K562 (cell line): ENCODE data around the gene MLLT1. TPM values are rescaled to one million over a fixed set of nuclear protein-coding genes. Genes with fewer than 3 reads are reported as not detected.
A peak's percentile ranks its signal among the peaks of the same experiment; 100 is the strongest.

ENCODE experiments used
- ATAC-seq: fragments of 200-7000 bp; cut with Tn5 transposase; 3 replicates; pipeline ENCODE4 v1.9.1; 2020; ENCODE audit warnings: moderate library complexity
- BruUV-seq: library from RNA; stranded (reverse); fragments of 400-500 nt; replicated peaks from 2 replicates; lab custom pipeline; 2021; lab: Mats Ljungman, UMichigan
- CTCF ChIA-PET: fragments of 300-600 bp; formaldehyde crosslinking; extraction: SDS; loops from one replicate; lab custom pipeline; 2021; ENCODE audit warnings: low intra/inter-chr PET ratio; lab: Yijun Ruan, JAX
- POLR2A ChIA-PET: fragments of 300-600, 350-650 bp; sonication (Branson Sonifier 250); formaldehyde crosslinking; extraction: SDS; loops from one replicate; lab custom pipeline; 2021; ENCODE audit warnings: antibody characterized with exemption, inconsistent platforms; lab: Yijun Ruan, JAX
- DNase-seq, 4 experiments: peaks; one replicate each; pipeline versions ENCODE4 v3.0.0 to v3.0.0-alpha.2; 2011 to 2018; ENCODE audit warnings: low spot score in 3 of 4, mixed read lengths in 3 of 4; ENCODE audit errors: extremely low read depth in 1 of 4
- FAIRE-seq: peaks from 2 replicates; lab custom pipeline; 2011; peaks lifted over from hg19 to GRCh38; lab: Jason Lieb, UNC
- H2AFZ ChIP-seq: 2 replicates; pipeline ENCODE4 v1.6.0; 2011; ENCODE audit warnings: low read depth, low read length, control low read depth, inconsistent platforms
- H3K27ac ChIP-seq: fragments of 200-600 bp; 3 replicates; pipeline ENCODE4 v1.8.0; 2011; ENCODE audit warnings: low read depth, mild to moderate bottlenecking, control low read depth, inconsistent platforms, low read length, moderate library complexity, mixed read lengths; ENCODE audit errors: extremely low read depth
- H3K27me3 ChIP-seq, 2 experiments: fragments of 300-600 bp in 1 of 2; 2 replicates in 1 of 2; 3 replicates in 1 of 2; pipeline versions ENCODE4 v1.6.0 to v1.8.0; 2011; ENCODE audit warnings: inconsistent platforms in 2 of 2, low read length in 2 of 2, mild to moderate bottlenecking in 1 of 2, mixed read lengths in 1 of 2, moderate library complexity in 1 of 2; ENCODE audit not compliant: control insufficient read depth in 2 of 2, insufficient read depth in 2 of 2
- H3K36me3 ChIP-seq: fragments of 300-600 bp; 3 replicates; pipeline ENCODE4 v1.8.0; 2011; ENCODE audit warnings: mild to moderate bottlenecking, low read length, inconsistent platforms; ENCODE audit not compliant: control insufficient read depth, insufficient read depth
- H3K4me1 ChIP-seq, 2 experiments: fragments of 200-600 bp in 1 of 2; replicated peaks in 1 of 2; 2 replicates in 1 of 2; 3 replicates in 1 of 2; pipeline versions ENCODE4 v1.5.1 to v1.8.0; 2011; ENCODE audit warnings: inconsistent platforms in 2 of 2, low read length in 2 of 2, mild to moderate bottlenecking in 1 of 2, mixed read lengths in 1 of 2, moderate library complexity in 1 of 2; ENCODE audit not compliant: control insufficient read depth in 2 of 2, insufficient read depth in 2 of 2
- H3K4me2 ChIP-seq: 2 replicates; pipeline ENCODE4 v1.6.1; 2011; ENCODE audit warnings: low read length, control low read depth, inconsistent platforms, mixed read lengths; ENCODE audit not compliant: insufficient read depth
- H3K4me3 ChIP-seq: fragments of 200-600 bp; sonication (generic), shearing (Covaris generic); 2 replicates; pipeline ENCODE4 v1.5.1; 2016; ENCODE audit warnings: control low read depth, inconsistent platforms
- H3K79me2 ChIP-seq: fragments of 200-600 bp; 3 replicates; pipeline ENCODE4 v1.8.0; 2011; ENCODE audit warnings: low read length, inconsistent platforms; ENCODE audit not compliant: control insufficient read depth, insufficient read depth
- H3K9ac ChIP-seq, 2 experiments: 2 replicates each; pipeline versions ENCODE4 v1.6.0 to v1.6.1; 2011; ENCODE audit warnings: low read depth in 2 of 2, low read length in 2 of 2, control low read depth in 1 of 2, inconsistent platforms in 1 of 2, mild to moderate bottlenecking in 1 of 2, mixed read lengths in 1 of 2; ENCODE audit not compliant: insufficient read depth in 1 of 2
- H3K9me1 ChIP-seq: one replicate; pipeline ENCODE4 v1.6.0; 2011; ENCODE audit warnings: inconsistent platforms, mild to moderate bottlenecking, low read length, moderate library complexity; ENCODE audit not compliant: control insufficient read depth, insufficient read depth
- H3K9me3 ChIP-seq: replicated peaks from 2 replicates; pipeline ENCODE4 v1.5.1; 2011; ENCODE audit warnings: low read depth, low read length, inconsistent platforms; ENCODE audit not compliant: control insufficient read depth, insufficient read depth
- H4K20me1 ChIP-seq: replicated peaks from 2 replicates; pipeline ENCODE4 v1.6.1; 2011; ENCODE audit warnings: low read length, inconsistent platforms, mixed read lengths; ENCODE audit not compliant: control insufficient read depth, insufficient read depth
- RBM22 ChIP-seq: fragments of 200-400 bp; formaldehyde crosslinking; IDR thresholded peaks from 2 replicates; pipeline ENCODE4 v1.6.1; 2018; ENCODE audit warnings: low read length, low read depth; ENCODE audit not compliant: poor library complexity, severe bottlenecking
- WGBS: fragments of 100-300 bp; shearing (Covaris generic); methylation state at CpG from one replicate; pipeline ENCODE4 v1.1.6; 2016; ENCODE audit warnings: low coverage, mixed read lengths; ENCODE audit not compliant: insufficient coverage; ENCODE audit errors: missing lambda C conversion rate; 5-methylcytosine and 5-hydroxymethylcytosine counted together
- in situ Hi-C: fragments of 300-500 bp; cut with MboI; formaldehyde crosslinking; loops from 4 replicates; pipeline ENCODE4 v1.15.0; 2018; ENCODE audit warnings: inconsistent platforms, mixed read lengths
- intact Hi-C: fragments of 100-400 bp; cut with micrococcal nuclease; formaldehyde crosslinking; loops from 2 replicates; pipeline ENCODE4 v1.14.2; 2022
- polyA plus RNA-seq, 8 experiments: library from polyadenylated mRNA; depleted of rRNA in 4 of 8; stranded (reverse) in 5 of 8; unstranded in 3 of 8; fragments of >200 nt; fragmentation: Nextera tagmentation in 2 of 8; fragmentation: Illumina TruSeq in 1 of 8; extraction: Ambion mirVana in 2 of 8; extraction: Trizol in 1 of 8; gene quantifications; 2 replicates each; pipeline versions ENCODE4 v1.2.1 to v1.2.3, GENCODE V29; 2011 to 2014; ENCODE audit warnings: inconsistent platforms in 1 of 8, missing spikeins in 1 of 8
- total RNA-seq, 7 experiments: library from RNA; depleted of rRNA in 6 of 7; stranded (reverse); fragments of >200 nt in 6 of 7; fragmentation: Illumina TruSeq in 2 of 7; extraction: Trizol in 2 of 7; gene quantifications; 2 replicates each; pipeline versions ENCODE4 v1.2.1 to v1.2.3, GENCODE V29; 2011 to 2021; ENCODE audit warnings: low replicate concordance in 1 of 7
- TF ChIP-seq, protein P1 (sequence below), 2 experiments: fragments of 450-650 bp; formaldehyde crosslinking in 1 of 2; IDR thresholded peaks; 2 replicates each; pipeline versions ENCODE4 v1.4.0 to v1.6.1; 2014 to 2020; ENCODE audit warnings: mild to moderate bottlenecking in 2 of 2, borderline replicate concordance in 1 of 2, low read depth in 1 of 2

Gene MLLT1
- total and polyA plus RNA-seq, 9 of the 15 experiments (the other 6 are each of a cell fraction or from before 2014, with no cell fraction given): 0.23 to 63.5 (median 15.4) TPM

GRCh38 chr19:6225232-6225865 lies 54.4 kb downstream of the MLLT1 start:
- ATAC-seq: no peak
- no TSS peak for BruUV-seq
- ChIA-PET POLR2A (interaction anchor here (0.7 kb wide), 1 partner anchor 49 kb away, joined by 3 read pairs; no protein-coding TSS in a partner anchor), CTCF (no interaction called here)
- no peak overlapping the region for H3K27ac ChIP-seq
- DNase-seq: no peak
- intact Hi-C loops: no loop called here
- TF ChIP-seq RBM22: peak; percentile 33
- TF ChIP-seq, protein P1, sequence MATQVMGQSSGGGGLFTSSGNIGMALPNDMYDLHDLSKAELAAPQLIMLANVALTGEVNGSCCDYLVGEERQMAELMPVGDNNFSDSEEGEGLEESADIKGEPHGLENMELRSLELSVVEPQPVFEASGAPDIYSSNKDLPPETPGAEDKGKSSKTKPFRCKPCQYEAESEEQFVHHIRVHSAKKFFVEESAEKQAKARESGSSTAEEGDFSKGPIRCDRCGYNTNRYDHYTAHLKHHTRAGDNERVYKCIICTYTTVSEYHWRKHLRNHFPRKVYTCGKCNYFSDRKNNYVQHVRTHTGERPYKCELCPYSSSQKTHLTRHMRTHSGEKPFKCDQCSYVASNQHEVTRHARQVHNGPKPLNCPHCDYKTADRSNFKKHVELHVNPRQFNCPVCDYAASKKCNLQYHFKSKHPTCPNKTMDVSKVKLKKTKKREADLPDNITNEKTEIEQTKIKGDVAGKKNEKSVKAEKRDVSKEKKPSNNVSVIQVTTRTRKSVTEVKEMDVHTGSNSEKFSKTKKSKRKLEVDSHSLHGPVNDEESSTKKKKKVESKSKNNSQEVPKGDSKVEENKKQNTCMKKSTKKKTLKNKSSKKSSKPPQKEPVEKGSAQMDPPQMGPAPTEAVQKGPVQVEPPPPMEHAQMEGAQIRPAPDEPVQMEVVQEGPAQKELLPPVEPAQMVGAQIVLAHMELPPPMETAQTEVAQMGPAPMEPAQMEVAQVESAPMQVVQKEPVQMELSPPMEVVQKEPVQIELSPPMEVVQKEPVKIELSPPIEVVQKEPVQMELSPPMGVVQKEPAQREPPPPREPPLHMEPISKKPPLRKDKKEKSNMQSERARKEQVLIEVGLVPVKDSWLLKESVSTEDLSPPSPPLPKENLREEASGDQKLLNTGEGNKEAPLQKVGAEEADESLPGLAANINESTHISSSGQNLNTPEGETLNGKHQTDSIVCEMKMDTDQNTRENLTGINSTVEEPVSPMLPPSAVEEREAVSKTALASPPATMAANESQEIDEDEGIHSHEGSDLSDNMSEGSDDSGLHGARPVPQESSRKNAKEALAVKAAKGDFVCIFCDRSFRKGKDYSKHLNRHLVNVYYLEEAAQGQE (IDR thresholded peaks at IDR 0.05; ENCODE audit: borderline replicate concordance): no peak
- TF ChIP-seq, protein P1 (CRISPR knock-in tag; IDR thresholded peaks at IDR 0.05; ENCODE audit: low read depth): no peak
- peak overlapping the region in 1 of 2 experiments; percentile 26; a peak in 1 of 4 replicates for H3K9ac ChIP-seq
- WGBS: 99% methylated on average over 14 of the region's 18 CpGs
- peaks cover 0 to 41% of the 10 kb centered on the region in 2 experiments; a peak in 1 of 5 replicates for H3K4me1 ChIP-seq
- in situ Hi-C loops: no loop called here
- no peaks in the 10 kb centered on the region for H3K9me3 ChIP-seq
- no peak for FAIRE-seq
- H3K79me2 ChIP-seq: peaks cover 7% of the 10 kb centered on the region; the same call in 2 of the 3 replicates
- no peak overlapping the region for H2AFZ ChIP-seq
- H4K20me1 ChIP-seq: no peaks in the 10 kb centered on the region; the same call in none of the 2 replicates
- peaks cover 73% of the 10 kb centered on the region; the same call in 2 of the 3 replicates for H3K36me3 ChIP-seq
- no peaks in the 10 kb centered on the region for H3K27me3 ChIP-seq
- H3K9me1 ChIP-seq: no peaks in the 10 kb centered on the region
- no peak overlapping the region for H3K4me3 ChIP-seq
- no peak overlapping the region for H3K4me2 ChIP-seq
